ENCODE data around the gene ENAM.
"Not testable (repeated sequence)": the region's sequence is repeated elsewhere in the genome, so short reads cannot be mapped to it uniquely, and the experiment has no call there.

ENAM gene

GRCh38 chr4:70624226-70624793 is 4.2 kb upstream of the ENAM start:
- WGBS, 2 experiments (ENCODE audit: insufficient coverage in 2 of 2), result no CpG with 5 or more reads among the region's 1 CpG
- Histone ChIP-seq H3K4me1 (ENCODE audit: control insufficient read depth, insufficient read depth, low read length, poor library complexity, severe bottlenecking) (no peaks in the 10 kb centered on the region), H3K36me3 (ENCODE audit: control insufficient read depth, insufficient read depth, low read length) (no peaks in the 10 kb centered on the region), H3K27ac (ENCODE audit: low read depth, low read length, severe bottlenecking) (no peak overlapping the region), H3K4me3 (ENCODE audit: extremely low read depth, insufficient read depth, low read length, poor library complexity, severe bottlenecking) (no peak overlapping the region), H3K9me3 (ENCODE audit: control insufficient read depth, low read length) (no peaks in the 10 kb centered on the region)

- 100% methylated on average over 1 of the region's 1 CpG; no CpG with 5 or more reads in 1 of the 2 experiments for WGBS, 2 experiments (ENCODE audit: insufficient coverage in 2 of 2)
- H3K36me3 ChIP-seq (ENCODE audit: control insufficient read depth, insufficient read depth, low read length), result no peaks in the 10 kb centered on the region
- H3K9me3 ChIP-seq (ENCODE audit: control insufficient read depth, low read length), result no peaks in the 10 kb centered on the region
- H3K27ac ChIP-seq (ENCODE audit: low read depth, low read length, severe bottlenecking), result no peak overlapping the region
- no peak overlapping the region for H3K4me3 ChIP-seq (ENCODE audit: extremely low read depth, insufficient read depth, low read length, poor library complexity, severe bottlenecking)
- peaks cover 12% of the 10 kb centered on the region for H3K4me1 ChIP-seq (ENCODE audit: control insufficient read depth, insufficient read depth, low read length, poor library complexity, severe bottlenecking)
These were observed 924 bp upstream of the ENAM start for GRCh38 chr4:70627620-70628019.

GRCh38 chr4:70629469-70630090 is 1.0 kb downstream of the ENAM start:
- no peak overlapping the region for H3K27ac ChIP-seq (ENCODE audit: low read depth, low read length, severe bottlenecking)
- peaks cover 12% of the 10 kb centered on the region for H3K4me1 ChIP-seq (ENCODE audit: control insufficient read depth, insufficient read depth, low read length, poor library complexity, severe bottlenecking)
- H3K9me3 ChIP-seq (ENCODE audit: control insufficient read depth, low read length), result no peaks in the 10 kb centered on the region
- WGBS, 2 experiments (ENCODE audit: insufficient coverage in 2 of 2), result no CpG with 5 or more reads among the region's 1 CpG
- H3K36me3 ChIP-seq (ENCODE audit: control insufficient read depth, insufficient read depth, low read length), result no peaks in the 10 kb centered on the region
- no peak overlapping the region for H3K4me3 ChIP-seq (ENCODE audit: extremely low read depth, insufficient read depth, low read length, poor library complexity, severe bottlenecking)

GRCh38 chr4:70630162-70630561 is 1.6 kb downstream of the ENAM start:
- Histone ChIP-seq H3K27ac (ENCODE audit: low read depth, low read length, severe bottlenecking) (no peak overlapping the region), H3K4me3 (ENCODE audit: extremely low read depth, insufficient read depth, low read length, poor library complexity, severe bottlenecking) (no peak overlapping the region), H3K4me1 (ENCODE audit: control insufficient read depth, insufficient read depth, low read length, poor library complexity, severe bottlenecking) (peaks cover 12% of the 10 kb centered on the region), H3K9me3 (ENCODE audit: control insufficient read depth, low read length) (no peaks in the 10 kb centered on the region), H3K36me3 (ENCODE audit: control insufficient read depth, insufficient read depth, low read length) (no peaks in the 10 kb centered on the region)
- no CpG with 5 or more reads among the region's 3 CpGs for WGBS, 2 experiments (ENCODE audit: insufficient coverage in 2 of 2)

GRCh38 chr4:70632028-70632427 is 3.5 kb downstream of the ENAM start:
- Histone ChIP-seq H3K27ac (ENCODE audit: low read depth, low read length, severe bottlenecking) (peak overlapping the region; percentile 58), H3K4me3 (ENCODE audit: extremely low read depth, insufficient read depth, low read length, poor library complexity, severe bottlenecking) (no peak overlapping the region), H3K36me3 (ENCODE audit: control insufficient read depth, insufficient read depth, low read length) (no peaks in the 10 kb centered on the region), H3K4me1 (ENCODE audit: control insufficient read depth, insufficient read depth, low read length, poor library complexity, severe bottlenecking) (peaks cover 12% of the 10 kb centered on the region), H3K9me3 (ENCODE audit: control insufficient read depth, low read length) (no peaks in the 10 kb centered on the region)
- no CpG with 5 or more reads among the region's 1 CpG for WGBS, 2 experiments (ENCODE audit: insufficient coverage in 2 of 2)

GRCh38 chr4:70634482-70634881 is 5.9 kb downstream of the ENAM start:
- Histone ChIP-seq H3K9me3 (ENCODE audit: control insufficient read depth, low read length) (no peaks in the 10 kb centered on the region), H3K36me3 (ENCODE audit: control insufficient read depth, insufficient read depth, low read length) (no peaks in the 10 kb centered on the region), H3K4me3 (ENCODE audit: extremely low read depth, insufficient read depth, low read length, poor library complexity, severe bottlenecking) (no peak overlapping the region), H3K27ac (ENCODE audit: low read depth, low read length, severe bottlenecking) (no peak overlapping the region), H3K4me1 (ENCODE audit: control insufficient read depth, insufficient read depth, low read length, poor library complexity, severe bottlenecking) (peaks cover 12% of the 10 kb centered on the region)
- WGBS, 2 experiments (ENCODE audit: insufficient coverage in 2 of 2), result 89 to 90% methylated on average over 2 to 3 of the region's 5 CpGs

- Histone ChIP-seq H3K27ac (ENCODE audit: low read depth, low read length, severe bottlenecking) (no peak overlapping the region), H3K36me3 (ENCODE audit: control insufficient read depth, insufficient read depth, low read length) (no peaks in the 10 kb centered on the region)
These were observed 8.8 kb downstream of the ENAM start for GRCh38 chr4:70637239-70637913.

GRCh38 chr4:70640192-70640591 is 11.6 kb downstream of the ENAM start:
- Histone ChIP-seq H3K4me3 (ENCODE audit: extremely low read depth, insufficient read depth, low read length, poor library complexity, severe bottlenecking) (no peak overlapping the region), H3K4me1 (ENCODE audit: control insufficient read depth, insufficient read depth, low read length, poor library complexity, severe bottlenecking) (no peaks in the 10 kb centered on the region), H3K9me3 (ENCODE audit: control insufficient read depth, low read length) (no peaks in the 10 kb centered on the region), H3K36me3 (ENCODE audit: control insufficient read depth, insufficient read depth, low read length) (no peaks in the 10 kb centered on the region), H3K27ac (ENCODE audit: low read depth, low read length, severe bottlenecking) (no peak overlapping the region)
- WGBS, 2 experiments (ENCODE audit: insufficient coverage in 2 of 2), result 57 to 83% methylated on average over 1 of the region's 2 CpGs

More at GRCh38 chr4:70637239-70637913, 8.8 kb downstream of the ENAM start:
- no peak overlapping the region for H3K4me3 ChIP-seq (ENCODE audit: extremely low read depth, insufficient read depth, low read length, poor library complexity, severe bottlenecking)
- WGBS, 2 experiments (ENCODE audit: insufficient coverage in 2 of 2), result 88 to 100% methylated on average over 1 of the region's 8 CpGs
- H3K9me3 ChIP-seq (ENCODE audit: control insufficient read depth, low read length), result no peaks in the 10 kb centered on the region
- H3K4me1 ChIP-seq (ENCODE audit: control insufficient read depth, insufficient read depth, low read length, poor library complexity, severe bottlenecking), result no peaks in the 10 kb centered on the region

- H3K27ac ChIP-seq (ENCODE audit: low read depth, low read length, severe bottlenecking); H3K4me3 ChIP-seq (ENCODE audit: extremely low read depth, insufficient read depth, low read length, poor library complexity, severe bottlenecking); H3K4me1 ChIP-seq (ENCODE audit: control insufficient read depth, insufficient read depth, low read length, poor library complexity, severe bottlenecking); H3K36me3 ChIP-seq (ENCODE audit: control insufficient read depth, insufficient read depth, low read length); H3K9me3 ChIP-seq (ENCODE audit: control insufficient read depth, low read length): not testable (repeated sequence)
- 66 to 75% methylated on average over 2 of the region's 4 CpGs for WGBS, 2 experiments (ENCODE audit: insufficient coverage in 2 of 2)
These were observed 22.2 kb downstream of the ENAM start for GRCh38 chr4:70650741-70651140.

- no peak overlapping the region for H3K4me3 ChIP-seq (ENCODE audit: extremely low read depth, insufficient read depth, low read length, poor library complexity, severe bottlenecking)
- H3K36me3 ChIP-seq (ENCODE audit: control insufficient read depth, insufficient read depth, low read length), result no peaks in the 10 kb centered on the region
- no peak overlapping the region for H3K27ac ChIP-seq (ENCODE audit: low read depth, low read length, severe bottlenecking)
- no peaks in the 10 kb centered on the region for H3K4me1 ChIP-seq (ENCODE audit: control insufficient read depth, insufficient read depth, low read length, poor library complexity, severe bottlenecking)
- H3K9me3 ChIP-seq (ENCODE audit: control insufficient read depth, low read length), result no peaks in the 10 kb centered on the region
- WGBS, 2 experiments (ENCODE audit: insufficient coverage in 2 of 2), result no CpG with 5 or more reads among the region's 4 CpGs
These were observed 23.4 kb downstream of the ENAM start for GRCh38 chr4:70651864-70652506.
